BLaER1 (cell line): Measurements from ENCODE around the gene OSBP2.

Experiments used
- H3K27ac ChIP-seq: shearing (Covaris generic); formaldehyde crosslinking; 2 replicates; pipeline ENCODE4 v1.8.1; 2022
- H3K27me3 ChIP-seq: shearing (Covaris generic); formaldehyde crosslinking; 2 replicates; pipeline ENCODE4 v1.8.1; 2022
- H3K36me3 ChIP-seq: shearing (Covaris generic); formaldehyde crosslinking; 2 replicates; pipeline ENCODE4 v1.8.1; 2022
- H3K4me1 ChIP-seq: shearing (Covaris generic); formaldehyde crosslinking; 2 replicates; pipeline ENCODE4 v1.8.1; 2022
- H3K4me2 ChIP-seq: shearing (Covaris generic); formaldehyde crosslinking; 2 replicates; pipeline ENCODE4 v1.8.1; 2022
- H3K4me3 ChIP-seq: shearing (Covaris generic); formaldehyde crosslinking; 2 replicates; pipeline ENCODE4 v1.8.1; 2022
- H3K9ac ChIP-seq: shearing (Covaris generic); formaldehyde crosslinking; 2 replicates; pipeline ENCODE4 v1.8.1; 2022
- H3K9me3 ChIP-seq: shearing (Covaris generic); formaldehyde crosslinking; 2 replicates; pipeline ENCODE4 v1.8.1; 2022
- H4K20me1 ChIP-seq: shearing (Covaris generic); formaldehyde crosslinking; 2 replicates; pipeline ENCODE4 v1.8.1; 2022
- Cebpa-rat ChIP-seq: shearing (Covaris generic); IDR thresholded peaks from 2 replicates; pipeline ENCODE4 v1.8.1; 2022

Gene OSBP2

DNA sequence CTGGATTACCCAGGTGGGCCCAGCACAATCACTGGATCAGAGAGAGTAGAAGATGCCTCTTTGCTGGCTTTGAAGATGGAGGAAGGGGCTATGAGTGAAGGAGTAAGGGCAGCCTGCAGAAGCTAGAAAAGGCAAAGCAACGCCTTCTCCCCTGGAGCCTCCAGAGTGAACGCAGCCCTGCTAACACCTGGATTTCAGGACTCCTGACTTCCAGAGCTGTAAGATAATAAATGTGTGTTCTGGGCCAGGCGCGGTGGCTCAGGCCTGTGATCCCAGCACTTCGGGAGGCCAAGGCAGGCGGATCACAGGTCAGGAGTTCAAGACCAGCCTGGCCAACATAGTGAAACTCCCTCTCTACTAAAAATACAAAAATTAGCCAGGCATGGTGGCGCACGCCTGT, 171.5 kb downstream of the OSBP2 start:
- no peak for TF ChIP-seq Cebpa-rat
- no peaks in the 10 kb centered on the region for H4K20me1 ChIP-seq
- H3K36me3 ChIP-seq: no peaks in the 10 kb centered on the region

DNA sequence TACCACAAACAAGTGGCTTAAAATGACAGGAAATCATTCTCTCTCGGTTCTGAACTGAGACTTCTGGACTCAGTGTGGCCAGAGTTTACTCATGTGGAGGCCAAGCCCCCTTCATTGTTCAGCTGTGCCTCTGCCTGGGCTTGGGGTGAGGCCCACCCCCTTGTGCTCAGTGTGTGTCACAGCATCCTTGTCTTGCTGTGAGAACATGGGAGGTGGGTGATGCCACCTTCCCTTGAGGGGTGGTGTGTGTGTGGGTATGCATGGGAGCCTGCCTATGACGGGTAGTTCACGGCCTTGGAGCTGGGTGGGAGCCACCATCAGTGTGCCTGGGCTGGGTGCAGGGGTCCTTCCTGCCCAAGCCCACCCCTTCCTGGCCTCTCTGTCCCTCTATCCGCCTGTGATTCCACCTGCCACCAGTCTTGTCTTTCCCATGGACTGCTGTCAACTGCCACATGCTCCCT, 172.2 kb downstream of the OSBP2 start:
- H3K27me3 ChIP-seq: no peaks in the 10 kb centered on the region
- no peaks in the 10 kb centered on the region for H3K36me3 ChIP-seq
- H3K9me3 ChIP-seq: no peaks in the 10 kb centered on the region
- H3K27ac ChIP-seq: peak overlapping the region; percentile 89; the same call in 1 of the 2 replicates
- no peak overlapping the region for H3K4me3 ChIP-seq
- H3K4me1 ChIP-seq: peaks cover 54% of the 10 kb centered on the region
- TF ChIP-seq Cebpa-rat: no peak
- H3K4me2 ChIP-seq: peak overlapping the region; percentile 83
- H4K20me1 ChIP-seq: no peaks in the 10 kb centered on the region
- H3K9ac ChIP-seq: no peak overlapping the region

More for the DNA sequence above, 171.5 kb downstream of the OSBP2 start:
- H3K27ac ChIP-seq: peak overlapping the region; percentile 89; the same call in 1 of the 2 replicates
- H3K4me3 ChIP-seq: no peak overlapping the region
- H3K4me1 ChIP-seq: peaks cover 60% of the 10 kb centered on the region
- H3K9ac ChIP-seq: no peak overlapping the region
- peak overlapping the region; percentile 83; the same call in 1 of the 2 replicates for H3K4me2 ChIP-seq
- no peaks in the 10 kb centered on the region for H3K9me3 ChIP-seq
- no peaks in the 10 kb centered on the region for H3K27me3 ChIP-seq

DNA sequence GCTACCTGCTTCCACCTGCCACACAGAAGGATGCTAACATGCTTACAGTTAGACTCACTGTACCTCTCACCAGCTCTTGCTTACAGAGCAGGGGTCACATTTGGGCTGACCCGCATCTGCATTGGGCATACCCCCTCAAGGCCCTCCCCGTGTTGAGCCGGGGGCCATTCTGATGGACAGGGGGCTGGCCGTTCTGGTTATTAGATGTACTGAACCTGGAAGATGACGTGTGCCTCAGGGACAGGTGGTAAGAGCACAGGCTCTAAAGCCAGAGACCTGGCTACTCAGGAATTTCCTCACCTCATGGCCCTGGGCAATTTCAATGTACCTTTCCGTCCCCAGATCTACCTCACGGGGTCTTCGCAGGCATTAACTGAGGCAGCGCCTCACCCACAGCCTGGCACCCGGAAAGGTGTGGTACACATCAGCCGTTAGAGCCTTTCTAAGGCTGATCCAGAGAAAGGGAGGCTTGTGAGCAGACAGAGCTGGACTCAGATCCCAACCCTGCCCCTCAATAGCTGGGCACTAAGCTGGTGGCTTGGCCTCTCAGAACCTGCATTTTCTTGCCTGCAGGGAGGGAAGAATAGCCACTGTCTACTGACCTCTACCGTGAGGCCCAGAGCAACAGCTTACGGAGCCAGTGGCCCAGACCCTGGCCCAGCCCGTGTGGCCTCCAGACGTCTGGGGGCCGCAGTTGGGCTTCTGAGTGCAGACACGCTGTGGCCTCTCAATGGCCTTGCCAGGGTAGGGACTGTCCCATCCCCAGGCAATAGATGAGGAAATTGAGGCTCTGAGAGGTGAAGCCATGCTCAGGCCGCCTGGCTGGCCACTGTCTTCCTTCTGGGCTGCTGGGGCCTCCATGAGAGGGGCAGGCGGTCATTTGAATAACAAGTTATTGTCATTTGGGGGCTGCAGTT, 173.3 kb downstream of the OSBP2 start:
- Histone ChIP-seq H3K9me3 (no peaks in the 10 kb centered on the region), H3K9ac (peak overlapping the region; percentile 70), H3K4me1 (peaks cover 47% of the 10 kb centered on the region), H3K4me2 (peak overlapping the region; percentile 83), H3K36me3 (no peaks in the 10 kb centered on the region), H3K27me3 (no peaks in the 10 kb centered on the region), H4K20me1 (no peaks in the 10 kb centered on the region), H3K27ac (peak overlapping the region; percentile 89), H3K4me3 (no peak overlapping the region; the same call in 1 of the 2 replicates)
- no peak for TF ChIP-seq Cebpa-rat

DNA sequence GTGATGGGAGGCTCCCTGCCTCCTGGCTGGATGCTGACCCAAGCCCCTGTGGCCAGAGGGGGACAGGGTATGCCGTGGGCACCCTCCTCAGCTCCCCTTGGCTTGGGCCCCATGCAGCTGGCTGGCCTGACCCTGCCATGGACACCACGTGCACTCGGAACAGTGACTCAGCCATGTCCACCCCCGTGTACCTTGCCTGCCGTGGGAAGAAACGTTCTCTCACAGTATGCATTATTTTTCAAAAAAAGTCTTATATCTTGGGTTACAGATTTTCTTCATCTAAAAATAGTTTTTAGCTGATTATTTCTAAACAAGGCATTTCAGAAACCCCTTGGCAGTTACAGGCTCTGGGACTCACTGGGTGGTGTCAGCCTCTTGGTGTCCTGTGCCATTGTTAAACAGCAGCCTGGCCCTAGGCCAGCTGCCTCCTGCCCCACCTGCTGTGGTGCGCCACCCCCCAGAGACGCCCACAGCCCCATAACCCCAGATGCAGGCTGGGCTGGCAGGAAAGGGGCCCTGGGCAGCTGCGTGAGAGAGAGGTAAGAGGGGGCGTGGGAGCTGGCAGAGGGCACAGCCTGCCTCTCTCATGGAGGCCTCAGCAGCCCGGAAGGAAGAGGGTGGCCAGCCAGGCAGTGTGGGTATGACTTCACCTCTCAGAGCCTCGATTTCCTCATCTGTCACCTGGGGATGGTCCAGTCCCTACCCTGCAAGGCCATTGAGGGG, 174.2 kb downstream of the OSBP2 start:
- Histone ChIP-seq H3K36me3 (no peaks in the 10 kb centered on the region), H3K4me2 (peak overlapping the region; percentile 83), H3K4me1 (peaks cover 47% of the 10 kb centered on the region), H3K27ac (peak overlapping the region; percentile 89), H3K4me3 (peak overlapping the region; percentile 19; the same call in 1 of the 2 replicates), H3K27me3 (no peaks in the 10 kb centered on the region), H3K9me3 (no peaks in the 10 kb centered on the region), H3K9ac (peak overlapping the region; percentile 70), H4K20me1 (no peaks in the 10 kb centered on the region)
- no peak for TF ChIP-seq Cebpa-rat

DNA sequence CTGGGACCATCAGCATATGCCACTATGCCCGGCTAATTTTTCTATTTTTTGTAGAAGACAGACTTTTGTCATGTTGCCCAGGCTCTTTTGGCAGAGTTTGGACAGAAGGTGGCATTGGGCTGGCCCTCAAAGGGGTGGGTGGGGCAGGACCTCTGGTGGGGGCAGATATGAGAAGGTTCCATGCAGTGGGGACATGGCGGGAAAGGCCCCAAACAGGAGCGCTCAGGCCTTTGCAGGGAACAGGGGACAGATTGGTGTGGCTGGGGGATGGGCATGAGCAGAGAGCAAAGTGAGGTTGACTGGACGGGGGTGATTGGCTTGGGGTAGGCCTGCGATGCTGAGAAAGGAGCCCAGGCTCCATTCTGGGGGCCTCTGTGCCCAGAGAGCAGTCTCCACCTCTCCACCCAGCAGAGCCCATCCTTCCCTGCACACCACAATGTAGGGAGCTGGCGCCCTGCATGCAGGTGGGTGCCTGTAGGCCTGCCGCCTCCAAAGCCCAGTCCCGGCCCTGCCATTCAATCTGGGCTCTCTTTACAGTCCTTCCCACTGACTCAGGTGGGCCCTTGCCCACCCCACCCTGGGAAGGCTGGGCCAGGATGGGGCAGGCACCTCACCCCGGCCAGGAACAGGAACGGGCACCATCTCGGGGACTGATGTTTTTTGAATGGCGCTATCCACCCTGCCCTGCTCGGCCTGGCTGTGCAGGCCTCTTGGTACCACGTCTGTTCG, 175.2 kb downstream of the OSBP2 start:
- peak overlapping the region; percentile 83 for H3K4me2 ChIP-seq

DNA sequence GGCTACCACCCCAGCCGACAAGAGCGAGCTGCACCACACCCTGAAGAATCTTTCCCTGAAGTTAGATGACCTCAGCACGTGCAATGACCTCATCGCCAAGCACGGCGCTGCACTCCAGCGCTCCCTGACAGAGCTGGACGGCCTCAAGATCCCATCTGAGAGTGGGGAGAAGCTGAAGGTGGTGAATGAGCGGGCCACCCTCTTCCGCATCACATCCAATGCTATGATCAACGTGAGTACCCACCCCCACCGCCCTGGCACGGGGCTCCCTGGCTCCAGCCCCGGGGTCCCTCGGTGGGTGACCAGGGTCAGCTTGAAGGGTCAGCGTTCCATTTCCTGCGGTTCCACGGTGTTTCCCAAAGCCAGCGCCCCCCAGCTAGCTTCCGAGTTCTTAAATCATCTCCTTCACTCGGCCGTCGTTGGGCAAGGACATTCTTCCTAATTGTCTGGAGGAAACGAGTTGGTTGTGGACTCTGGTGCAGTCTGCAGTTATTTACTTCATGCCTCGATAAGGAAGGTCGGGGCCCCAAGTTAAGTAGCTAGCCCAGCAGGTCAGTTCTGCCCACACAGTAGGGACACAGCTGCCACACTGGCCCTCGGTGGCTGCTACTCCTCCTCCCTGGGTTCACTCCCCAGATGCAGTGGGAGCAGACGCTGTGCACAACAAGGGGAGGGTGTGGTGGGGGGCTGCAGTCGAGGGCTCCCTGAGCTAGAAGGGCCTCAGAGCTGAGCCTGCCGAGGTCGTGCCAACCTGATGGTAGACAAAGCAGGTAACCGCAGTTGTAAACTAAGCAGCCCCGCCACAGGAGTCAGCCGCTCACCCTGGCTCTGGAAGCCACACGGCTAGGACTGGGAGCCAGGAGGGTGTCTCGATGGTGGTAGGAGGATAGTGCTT, 176.0 kb downstream of the OSBP2 start:
- no peak overlapping the region for H3K9ac ChIP-seq
- no peak overlapping the region for H3K4me2 ChIP-seq
- TF ChIP-seq Cebpa-rat: no peak
- peak overlapping the region; percentile 89; the same call in 1 of the 2 replicates for H3K27ac ChIP-seq
- H3K4me3 ChIP-seq: no peak overlapping the region
- no peaks in the 10 kb centered on the region for H3K27me3 ChIP-seq
- peaks cover 49% of the 10 kb centered on the region for H3K4me1 ChIP-seq
- no peaks in the 10 kb centered on the region for H4K20me1 ChIP-seq
- H3K36me3 ChIP-seq: no peaks in the 10 kb centered on the region
- no peaks in the 10 kb centered on the region for H3K9me3 ChIP-seq

More for the DNA sequence above, 175.2 kb downstream of the OSBP2 start:
- no peak for TF ChIP-seq Cebpa-rat
- Histone ChIP-seq H3K36me3 (no peaks in the 10 kb centered on the region), H3K4me1 (peaks cover 47% of the 10 kb centered on the region), H3K27me3 (no peaks in the 10 kb centered on the region), H3K27ac (peak overlapping the region; percentile 89), H4K20me1 (no peaks in the 10 kb centered on the region), H3K9me3 (no peaks in the 10 kb centered on the region), H3K4me3 (no peak overlapping the region), H3K9ac (no peak overlapping the region)

DNA sequence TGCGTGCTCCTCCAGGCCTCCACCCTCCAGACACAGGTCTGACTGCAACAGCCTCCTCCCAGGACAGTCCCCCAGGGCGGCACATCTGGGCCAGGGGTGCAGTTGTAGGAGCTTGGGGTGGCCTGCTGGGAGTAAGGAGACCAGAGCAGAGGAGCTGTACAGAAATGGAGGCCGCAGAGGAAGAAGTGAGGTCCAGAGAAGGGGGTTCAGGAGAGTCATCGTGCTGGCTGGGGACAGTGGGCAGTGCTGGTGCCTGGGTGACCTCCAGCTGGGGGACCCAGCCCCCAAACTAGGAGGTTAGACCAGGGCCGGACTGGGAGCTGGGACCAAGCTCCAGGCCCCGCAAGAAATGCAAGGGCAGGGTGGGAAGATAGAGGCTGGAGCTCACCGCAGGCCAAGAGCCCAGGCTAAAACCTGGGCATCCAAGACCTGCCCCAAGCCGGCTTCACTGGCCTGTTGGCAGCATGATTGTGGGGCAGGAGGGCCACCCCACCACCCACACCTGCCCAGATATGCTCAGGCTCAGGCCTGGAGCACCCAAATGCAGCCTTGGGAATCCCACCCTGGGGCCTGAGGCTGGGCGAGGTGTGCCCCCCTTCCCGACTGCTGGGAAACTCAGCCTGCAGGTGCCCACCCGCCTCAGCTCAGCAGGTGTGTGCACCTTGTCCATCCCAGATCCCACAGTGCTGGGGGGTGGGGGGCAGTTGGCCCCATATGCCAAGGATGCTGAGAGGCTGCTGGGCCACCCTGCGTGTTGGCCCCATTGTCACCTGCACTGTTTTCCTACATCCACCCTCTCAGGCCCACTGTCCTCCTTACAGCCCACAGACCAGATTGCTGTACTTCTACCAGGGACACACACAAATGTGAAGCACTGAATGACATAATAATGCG, 177.0 kb downstream of the OSBP2 start:
- TF ChIP-seq Cebpa-rat: no peak
- Histone ChIP-seq H3K4me3 (no peak overlapping the region), H3K9ac (no peak overlapping the region), H4K20me1 (no peaks in the 10 kb centered on the region), H3K27me3 (no peaks in the 10 kb centered on the region), H3K4me2 (no peak overlapping the region), H3K27ac (peak overlapping the region; percentile 60; the same call in 1 of the 2 replicates), H3K4me1 (peaks cover 49% of the 10 kb centered on the region), H3K9me3 (no peaks in the 10 kb centered on the region), H3K36me3 (no peaks in the 10 kb centered on the region)
